GM19395 (cell line): Measurements from ENCODE around the gene SNRNP25.

Experiments
- ATAC-seq: cut with Tn5 transposase; IDR thresholded peaks from one replicate; pipeline ENCODE4 v1.9.1; 2021; ENCODE audit warnings: mild to moderate bottlenecking, moderate library complexity; ENCODE audit not compliant: unreplicated experiment

Gene SNRNP25

GRCh38 chr16:97822-98221, 44.2 kb downstream of the SNRNP25 start:
- ATAC-seq: no peak

GRCh38 chr16:100989-101388, 47.4 kb downstream of the SNRNP25 start:
- no peak for ATAC-seq

- ATAC-seq: no peak
Measured at GRCh38 chr16:101586-101985, 48.0 kb downstream of the SNRNP25 start.

GRCh38 chr16:102060-102855, 48.6 kb downstream of the SNRNP25 start:
- no peak for ATAC-seq

GRCh38 chr16:104355-104754, 50.7 kb downstream of the SNRNP25 start:
- no peak for ATAC-seq

- ATAC-seq: no peak
Measured at GRCh38 chr16:104928-105327, 51.3 kb downstream of the SNRNP25 start.

- no peak for ATAC-seq
Measured at GRCh38 chr16:105521-105920, 51.9 kb downstream of the SNRNP25 start.

- no peak for ATAC-seq
Measured at GRCh38 chr16:106623-107324, 53.1 kb downstream of the SNRNP25 start.
